ENCODE measurements around the gene SBK3.
"Not testable (repeated sequence)": the region's sequence is repeated elsewhere in the genome, so short reads cannot be mapped to it uniquely, and the experiment has no call there.

The SBK3 gene

GRCh38 chr19:55578031-55578760 is 32.9 kb upstream of the SBK3 start:
- no peak for DNase-seq (ENCODE audit: low read depth, low spot score)
- H3K27ac ChIP-seq, result no peak overlapping the region

- DNase-seq (ENCODE audit: low read depth, low spot score), result no peak
- H3K27ac ChIP-seq, result no peak overlapping the region
These were observed 31.4 kb upstream of the SBK3 start for GRCh38 chr19:55576746-55577145.

- not testable (repeated sequence) for DNase-seq (ENCODE audit: low read depth, low spot score); H3K27ac ChIP-seq
These were observed 28.6 kb upstream of the SBK3 start for GRCh38 chr19:55573929-55574328.

- DNase-seq (ENCODE audit: low read depth, low spot score); H3K27ac ChIP-seq: not testable (repeated sequence)
These were observed 24.1 kb upstream of the SBK3 start for GRCh38 chr19:55569477-55569876.

- DNase-seq (ENCODE audit: low read depth, low spot score), result no peak
- no peak overlapping the region for H3K27ac ChIP-seq
These were observed 22.5 kb upstream of the SBK3 start for GRCh38 chr19:55567708-55568328.

GRCh38 chr19:55566823-55567222 is 21.5 kb upstream of the SBK3 start:
- no peak overlapping the region for H3K27ac ChIP-seq
- DNase-seq (ENCODE audit: low read depth, low spot score), result no peak

- no peak overlapping the region for H3K27ac ChIP-seq
- no peak for DNase-seq (ENCODE audit: low read depth, low spot score)
These were observed 17.9 kb upstream of the SBK3 start for GRCh38 chr19:55563261-55563690.

GRCh38 chr19:55559684-55560083 is 14.3 kb upstream of the SBK3 start:
- no peak overlapping the region for H3K27ac ChIP-seq
- DNase-seq (ENCODE audit: low read depth, low spot score), result no peak

GRCh38 chr19:55554741-55555152 is 9.4 kb upstream of the SBK3 start:
- no peak overlapping the region for H3K27ac ChIP-seq
- DNase-seq (ENCODE audit: low read depth, low spot score), result no peak

GRCh38 chr19:55554302-55554701 is 9.0 kb upstream of the SBK3 start:
- no peak for DNase-seq (ENCODE audit: low read depth, low spot score)

GRCh38 chr19:55553217-55554182 is 8.2 kb upstream of the SBK3 start:
- no peak overlapping the region for H3K27ac ChIP-seq
- DNase-seq (ENCODE audit: low read depth, low spot score), result no peak

More at GRCh38 chr19:55554302-55554701, 9.0 kb upstream of the SBK3 start:
- no peak overlapping the region for H3K27ac ChIP-seq

GRCh38 chr19:55552620-55553019 is 7.3 kb upstream of the SBK3 start:
- DNase-seq (ENCODE audit: low read depth, low spot score), result no peak

GRCh38 chr19:55552206-55552605 is 6.9 kb upstream of the SBK3 start:
- no peak overlapping the region for H3K27ac ChIP-seq
- peak; percentile 12 for DNase-seq (ENCODE audit: low read depth, low spot score)

More at GRCh38 chr19:55552620-55553019, 7.3 kb upstream of the SBK3 start:
- H3K27ac ChIP-seq, result no peak overlapping the region

GRCh38 chr19:55550321-55550650 is 4.9 kb upstream of the SBK3 start:
- DNase-seq (ENCODE audit: low read depth, low spot score), result no peak
- H3K27ac ChIP-seq, result peak overlapping the region; percentile 93

- peak overlapping the region; percentile 93 for H3K27ac ChIP-seq
- DNase-seq (ENCODE audit: low read depth, low spot score), result peak; percentile 22
These were observed 4.4 kb upstream of the SBK3 start for GRCh38 chr19:55549500-55550320.

GRCh38 chr19:55546822-55547614 is 1.7 kb upstream of the SBK3 start:
- no peak overlapping the region for H3K27ac ChIP-seq
- DNase-seq (ENCODE audit: low read depth, low spot score), result no peak

- no peak for DNase-seq (ENCODE audit: low read depth, low spot score)
- H3K27ac ChIP-seq, result no peak overlapping the region
These were observed 668 bp upstream of the SBK3 start for GRCh38 chr19:55546011-55546410.

GRCh38 chr19:55544776-55545439 is 435 bp downstream of the SBK3 start:
- H3K27ac ChIP-seq, result no peak overlapping the region
- no peak for DNase-seq (ENCODE audit: low read depth, low spot score)

GRCh38 chr19:55544014-55544413 is 1.3 kb downstream of the SBK3 start:
- DNase-seq (ENCODE audit: low read depth, low spot score), result no peak
- H3K27ac ChIP-seq, result no peak overlapping the region
